IMR-90 (cell line): ENCODE results near the gene IQCC. TPM values are rescaled to one million over a fixed set of nuclear protein-coding genes. Genes with fewer than 3 reads are reported as not detected.
A peak's percentile ranks its signal among the peaks of the same experiment; 100 is the strongest.

Experiments used
- ATAC-seq: fragments of 200-7000 bp; cut with Tn5 transposase; 2 replicates; pipeline ENCODE4 v1.9.1; 2020; ENCODE audit warnings: low read depth, mild to moderate bottlenecking, moderate library complexity
- BruUV-seq: library from RNA; stranded (reverse); fragments of 400-500 nt; replicated peaks from 2 replicates; lab custom pipeline; 2021; lab: Mats Ljungman, UMichigan
- CTCF ChIA-PET: fragments of 300-600 bp; formaldehyde crosslinking; extraction: SDS; loops from one replicate; lab custom pipeline; 2021; ENCODE audit warnings: antibody characterized with exemption; lab: Yijun Ruan, JAX
- POLR2A ChIA-PET: fragments of 300-600 bp; sonication (Branson Sonifier 250); formaldehyde crosslinking; loops from one replicate; lab custom pipeline; 2022; ENCODE audit warnings: antibody characterized with exemption; ENCODE audit not compliant: unreplicated experiment; lab: Charles Lee
- DNase-seq: peaks from one replicate; pipeline ENCODE4 v3.0.0; 2013
- H2AFZ ChIP-seq: replicated peaks from 2 replicates; pipeline ENCODE3; 2013; ENCODE audit warnings: low read length, mild to moderate bottlenecking; ENCODE audit not compliant: poor library complexity
- H2AK5ac ChIP-seq: 2 replicates; pipeline ENCODE4 v1.6.1; 2013; ENCODE audit warnings: low read depth, low read length, inconsistent platforms
- H2AK9ac ChIP-seq: replicated peaks from 2 replicates; pipeline ENCODE3; 2013; ENCODE audit warnings: mild to moderate bottlenecking, low read depth, low read length, moderate library complexity; ENCODE audit not compliant: poor library complexity
- H2BK120ac ChIP-seq: 2 replicates; pipeline ENCODE4 v1.6.1; 2013; ENCODE audit warnings: low read depth, low read length, inconsistent platforms
- H2BK15ac ChIP-seq: 3 replicates; pipeline ENCODE4 v1.6.1; 2013; ENCODE audit warnings: low read depth, low read length, inconsistent platforms
- H2BK20ac ChIP-seq: 2 replicates; pipeline ENCODE4 v1.6.1; 2013; ENCODE audit warnings: low read depth, mild to moderate bottlenecking, inconsistent platforms, low read length, moderate library complexity
- H2BK5ac ChIP-seq: 2 replicates; pipeline ENCODE4 v1.6.1; 2013; ENCODE audit warnings: mild to moderate bottlenecking, low read depth, low read length, inconsistent platforms; ENCODE audit not compliant: poor library complexity, severe bottlenecking
- H3K14ac ChIP-seq: replicated peaks from 2 replicates; pipeline ENCODE4 v1.6.1; 2013; ENCODE audit warnings: low read depth, low read length, inconsistent platforms
- H3K18ac ChIP-seq: 2 replicates; pipeline ENCODE4 v1.6.1; 2013; ENCODE audit warnings: low read depth, low read length, control low read depth
- H3K23ac ChIP-seq: 2 replicates; pipeline ENCODE4 v1.6.1; 2013; ENCODE audit warnings: low read depth, low read length, inconsistent platforms
- H3K27ac ChIP-seq: 2 replicates; pipeline ENCODE4 v1.5.1; 2013; ENCODE audit warnings: mild to moderate bottlenecking, control low read depth, low read length; ENCODE audit not compliant: insufficient read depth
- H3K27me3 ChIP-seq: 2 replicates; pipeline ENCODE4 v1.6.1; 2013; ENCODE audit warnings: low read length; ENCODE audit not compliant: control insufficient read depth, insufficient read depth
- H3K36me3 ChIP-seq: 2 replicates; pipeline ENCODE4 v1.6.1; 2013; ENCODE audit warnings: low read length, mixed read lengths; ENCODE audit not compliant: control insufficient read depth, insufficient read depth
- H3K4ac ChIP-seq: 2 replicates; pipeline ENCODE4 v1.6.1; 2013; ENCODE audit warnings: low read depth, low read length, inconsistent platforms
- H3K4me1 ChIP-seq: 2 replicates; pipeline ENCODE4 v1.6.1; 2013; ENCODE audit warnings: low read length, mixed read lengths; ENCODE audit not compliant: control insufficient read depth, insufficient read depth
- H3K4me2 ChIP-seq: 2 replicates; pipeline ENCODE4 v1.6.1; 2013; ENCODE audit warnings: low read depth, mild to moderate bottlenecking, control low read depth, low read length, moderate library complexity
- H3K4me3 ChIP-seq: 2 replicates; pipeline ENCODE4 v1.5.1; 2013; ENCODE audit warnings: low read depth, mild to moderate bottlenecking, control low read depth, low read length, moderate library complexity; ENCODE audit not compliant: insufficient read depth
- H3K56ac ChIP-seq: 2 replicates; pipeline ENCODE4 v1.6.1; 2013; ENCODE audit warnings: low read length, inconsistent platforms; ENCODE audit not compliant: insufficient read depth; ENCODE audit errors: extremely low read depth
- H3K79me1 ChIP-seq, 2 experiments: 2 replicates each; pipeline ENCODE4 v1.6.1; 2013; ENCODE audit warnings: low read length in 2 of 2, inconsistent platforms in 1 of 2, low read depth in 1 of 2
- H3K9ac ChIP-seq: 2 replicates; pipeline ENCODE4 v1.6.1; 2013; ENCODE audit warnings: low read depth, low read length, control low read depth
- H3K9me1 ChIP-seq: 2 replicates; pipeline ENCODE4 v1.6.1; 2013; ENCODE audit warnings: low read length, inconsistent platforms; ENCODE audit not compliant: insufficient read depth
- H3K9me3 ChIP-seq: 2 replicates; pipeline ENCODE4 v1.6.1; 2013; ENCODE audit warnings: low read length; ENCODE audit not compliant: control insufficient read depth, insufficient read depth
- H4K20me1 ChIP-seq: 2 replicates; pipeline ENCODE4 v1.6.1; 2013; ENCODE audit warnings: low read length, inconsistent platforms; ENCODE audit not compliant: insufficient read depth
- H4K5ac ChIP-seq: 2 replicates; pipeline ENCODE4 v1.6.1; 2013; ENCODE audit warnings: mild to moderate bottlenecking, low read depth, low read length, control low read depth
- H4K8ac ChIP-seq, 2 experiments: 2 replicates each; pipeline ENCODE4 v1.6.1; 2013; ENCODE audit warnings: low read depth in 2 of 2, low read length in 2 of 2, control low read depth in 1 of 2, inconsistent platforms in 1 of 2
- H4K91ac ChIP-seq: 2 replicates; pipeline ENCODE4 v1.6.1; 2013; ENCODE audit warnings: low read depth, low read length, inconsistent platforms; ENCODE audit not compliant: insufficient read depth
- BHLHE40 ChIP-seq: fragments of 150-350 bp; IDR thresholded peaks from 2 replicates; pipeline ENCODE4 v1.6.1; 2016; ENCODE audit warnings: mild to moderate bottlenecking, low read depth, low read length
- CEBPB ChIP-seq: IDR thresholded peaks from 2 replicates; pipeline ENCODE4 v1.6.1; 2012; ENCODE audit warnings: low read depth, low read length, improper control_type of control experiment
- ELK1 ChIP-seq: fragments of 150-350 bp; IDR thresholded peaks from 2 replicates; pipeline ENCODE4 v1.6.1; 2016; ENCODE audit warnings: low read depth, mild to moderate bottlenecking, low read length, moderate library complexity, borderline replicate concordance
- FOS ChIP-seq: fragments of 150-350 bp; IDR thresholded peaks from 2 replicates; pipeline ENCODE4 v1.6.1; 2016; ENCODE audit warnings: low read depth, low read length
- MAZ ChIP-seq: IDR thresholded peaks from 2 replicates; pipeline ENCODE4 v1.6.1; 2012; ENCODE audit warnings: low read depth, mild to moderate bottlenecking, low read length, improper control_type of control experiment, moderate library complexity, borderline replicate concordance
- MXI1 ChIP-seq: IDR thresholded peaks from 2 replicates; pipeline ENCODE4 v1.6.1; 2012; ENCODE audit warnings: low read depth, mild to moderate bottlenecking, low read length, moderate library complexity, borderline replicate concordance
- NFE2L2 ChIP-seq: fragments of 150-350 bp; IDR thresholded peaks from 2 replicates; pipeline ENCODE4 v1.6.1; 2016; ENCODE audit warnings: low read depth, mild to moderate bottlenecking, low read length
- RAD21 ChIP-seq: IDR thresholded peaks from 2 replicates; pipeline ENCODE4 v1.6.1; 2012; ENCODE audit warnings: low read length, improper control_type of control experiment
- RCOR1 ChIP-seq: IDR thresholded peaks from 2 replicates; pipeline ENCODE4 v1.6.1; 2012; ENCODE audit warnings: mild to moderate bottlenecking, low read length, improper control_type of control experiment; ENCODE audit not compliant: insufficient replicate concordance
- RFX5 ChIP-seq: IDR thresholded peaks from 2 replicates; pipeline ENCODE4 v1.8.0; 2012; ENCODE audit warnings: low read depth, mild to moderate bottlenecking, low read length, moderate library complexity
- SMC3 ChIP-seq: fragments of 150-350 bp; IDR thresholded peaks from 2 replicates; pipeline ENCODE4 v1.6.1; 2016; ENCODE audit warnings: low read depth, mild to moderate bottlenecking, antibody characterized with exemption, low read length, moderate library complexity
- USF2 ChIP-seq: fragments of 150-350 bp; IDR thresholded peaks from 2 replicates; pipeline ENCODE4 v1.6.1; 2017; ENCODE audit warnings: mild to moderate bottlenecking, antibody characterized with exemption, low read length, low read depth
- WGBS, 2 experiments: methylation state at CpG; one replicate each; pipeline versions ENCODE4 v1.1.5 to v1.1.7; 2013; ENCODE audit warnings: missing lambda C conversion rate in 2 of 2; ENCODE audit not compliant: insufficient read length in 1 of 2; ENCODE audit errors: extremely low coverage in 2 of 2; 5-methylcytosine and 5-hydroxymethylcytosine counted together
- dilution Hi-C: fragments of 300-500 bp; cut with HindIII; formaldehyde crosslinking; loops from one replicate; pipeline ENCODE4 v1.14.3; 2018; ENCODE audit warnings: low sequenced_read_pairs; ENCODE audit not compliant: unreplicated experiment
- in situ Hi-C: fragments of 300-500 bp; cut with MboI; formaldehyde crosslinking; loops from 3 replicates; pipeline ENCODE4 v1.14.3; 2019; ENCODE audit warnings: low sequenced_read_pairs, inconsistent platforms, mixed read lengths
- intact Hi-C: fragments of 100-400 bp; cut with micrococcal nuclease; formaldehyde crosslinking; loops from 2 replicates; pipeline ENCODE4 v1.10.0; 2022
- polyA plus RNA-seq, 3 experiments: library from polyadenylated mRNA; depleted of rRNA; stranded (reverse); fragments of >200 nt; gene quantifications; 2 replicates each; pipeline ENCODE4 v1.2.3, GENCODE V29; 2012; ENCODE audit warnings: low replicate concordance in 1 of 3
- total RNA-seq: library from RNA; depleted of rRNA; stranded (reverse); fragments of >200 nt; gene quantifications from 2 replicates; pipeline ENCODE4 v1.2.3, GENCODE V29; 2012
- TF ChIP-seq, protein P1 (sequence below): conservative IDR thresholded peaks from 2 replicates; pipeline ENCODE4 v1.5.1; 2012; ENCODE audit warnings: mild to moderate bottlenecking, low read depth, low read length, improper control_type of control experiment

Gene IQCC
- total and polyA plus RNA-seq, 2 of the 4 experiments (the other 2 are of a cell fraction): 1.6 to 2.2 TPM

GRCh38 chr1:32239790-32240139 is 34.3 kb downstream of the IQCC start:
- H4K20me1 ChIP-seq: no peaks in the 10 kb centered on the region
- peak overlapping the region; percentile 68 for H2BK120ac ChIP-seq
- H3K23ac ChIP-seq: no peak overlapping the region
- DNase-seq (no peak), ATAC-seq (no peak)
- H3K4me3 ChIP-seq: no peak overlapping the region
- H3K9me1 ChIP-seq: peaks cover 15% of the 10 kb centered on the region
- no TSS peak for BruUV-seq
- H3K27me3 ChIP-seq: no peaks in the 10 kb centered on the region
- no peak overlapping the region for H2BK15ac ChIP-seq
- no peak overlapping the region for H3K56ac ChIP-seq
- H3K4me2 ChIP-seq: peak overlapping the region; percentile 86; the same call in 1 of the 2 replicates
- peak overlapping the region; percentile 92 for H2AK9ac ChIP-seq
- H2AFZ ChIP-seq: peak overlapping the region; percentile 89
- no peak for TF ChIP-seq CEBPB
- TF ChIP-seq FOS: no peak
- TF ChIP-seq, protein P1, sequence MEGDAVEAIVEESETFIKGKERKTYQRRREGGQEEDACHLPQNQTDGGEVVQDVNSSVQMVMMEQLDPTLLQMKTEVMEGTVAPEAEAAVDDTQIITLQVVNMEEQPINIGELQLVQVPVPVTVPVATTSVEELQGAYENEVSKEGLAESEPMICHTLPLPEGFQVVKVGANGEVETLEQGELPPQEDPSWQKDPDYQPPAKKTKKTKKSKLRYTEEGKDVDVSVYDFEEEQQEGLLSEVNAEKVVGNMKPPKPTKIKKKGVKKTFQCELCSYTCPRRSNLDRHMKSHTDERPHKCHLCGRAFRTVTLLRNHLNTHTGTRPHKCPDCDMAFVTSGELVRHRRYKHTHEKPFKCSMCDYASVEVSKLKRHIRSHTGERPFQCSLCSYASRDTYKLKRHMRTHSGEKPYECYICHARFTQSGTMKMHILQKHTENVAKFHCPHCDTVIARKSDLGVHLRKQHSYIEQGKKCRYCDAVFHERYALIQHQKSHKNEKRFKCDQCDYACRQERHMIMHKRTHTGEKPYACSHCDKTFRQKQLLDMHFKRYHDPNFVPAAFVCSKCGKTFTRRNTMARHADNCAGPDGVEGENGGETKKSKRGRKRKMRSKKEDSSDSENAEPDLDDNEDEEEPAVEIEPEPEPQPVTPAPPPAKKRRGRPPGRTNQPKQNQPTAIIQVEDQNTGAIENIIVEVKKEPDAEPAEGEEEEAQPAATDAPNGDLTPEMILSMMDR: no peak
- no peak for TF ChIP-seq RFX5
- TF ChIP-seq RCOR1: no peak
- no peak for TF ChIP-seq ELK1
- no peak for TF ChIP-seq RAD21
- no peak for TF ChIP-seq MXI1
- TF ChIP-seq SMC3: no peak
- TF ChIP-seq BHLHE40: no peak
- TF ChIP-seq USF2: no peak
- TF ChIP-seq MAZ: no peak
- no peak for TF ChIP-seq NFE2L2
- intact Hi-C loops (loop anchor here (5.0 kb wide), 2 partner anchors 73 to 93 kb away; no protein-coding TSS in a partner anchor), dilution Hi-C loops (no loop called here), in situ Hi-C loops (no loop called here)
- H4K5ac ChIP-seq: no peak overlapping the region
- peaks cover 16% of the 10 kb centered on the region for H3K4me1 ChIP-seq
- 60% methylated on average over 13 of the region's 20 CpGs; no CpG with 5 or more reads in 1 of the 2 experiments for WGBS, 2 experiments
- POLR2A ChIA-PET: no interaction called here
- peaks cover under 1% of the 10 kb centered on the region; the same call in 1 of the 2 replicates for H3K36me3 ChIP-seq
- no peak overlapping the region for H3K9ac ChIP-seq
- H3K14ac ChIP-seq: no peak overlapping the region
- H3K18ac ChIP-seq: no peak overlapping the region
- H4K8ac ChIP-seq: peak overlapping the region; percentile 16 to 78; a peak in 2 of 4 replicates
- H4K91ac ChIP-seq: peak overlapping the region; percentile 69
- H2AK5ac ChIP-seq: peak overlapping the region; percentile 51; the same call in 1 of the 2 replicates
- peak overlapping the region; percentile 86 for H3K4ac ChIP-seq
- H3K27ac ChIP-seq: no peak overlapping the region
- H2BK5ac ChIP-seq: no peak overlapping the region
- CTCF ChIA-PET: interaction anchor here (1.1 to 1.7 kb wide), 2 partner anchors 9 to 24 kb away, joined by 5 to 6 read pairs; no protein-coding TSS in a partner anchor
- H2BK20ac ChIP-seq: peak overlapping the region; percentile 55; the same call in 1 of the 2 replicates
- peaks cover 0 to 31% of the 10 kb centered on the region in 2 experiments; a peak in 2 of 4 replicates for H3K79me1 ChIP-seq
- H3K9me3 ChIP-seq: no peaks in the 10 kb centered on the region
